H9 (cell line): ENCODE results near the gene ITGA7. TPM values are rescaled to one million over a fixed set of nuclear protein-coding genes. Genes with fewer than 3 reads are reported as not detected.

Experiments used
- DNase-seq: peaks from one replicate; pipeline ENCODE4 v3.0.0-alpha.2; 2017
- H2AFZ ChIP-seq: one replicate; pipeline ENCODE4 v1.6.1; 2013; ENCODE audit warnings: mild to moderate bottlenecking, low read length, control low read depth, moderate library complexity
- H2AK5ac ChIP-seq: 2 replicates; pipeline ENCODE4 v1.6.1; 2013; ENCODE audit warnings: low read length, control low read depth, mixed read lengths; ENCODE audit not compliant: insufficient read length
- H2BK120ac ChIP-seq: one replicate; pipeline ENCODE4 v1.6.1; 2013; ENCODE audit warnings: low read depth, mild to moderate bottlenecking, low read length, control low read depth, inconsistent platforms; ENCODE audit not compliant: poor library complexity, severe bottlenecking
- H2BK12ac ChIP-seq: 2 replicates; pipeline ENCODE4 v1.6.1; 2013; ENCODE audit warnings: low read length, control low read depth, mixed read lengths, low read depth; ENCODE audit not compliant: insufficient read length
- H2BK15ac ChIP-seq: 2 replicates; pipeline ENCODE4 v1.6.1; 2013; ENCODE audit warnings: low read depth, low read length, control low read depth
- H2BK20ac ChIP-seq: one replicate; pipeline ENCODE4 v1.6.1; 2013; ENCODE audit warnings: low read depth, mild to moderate bottlenecking, low read length, control low read depth, inconsistent platforms; ENCODE audit not compliant: poor library complexity, severe bottlenecking
- H2BK5ac ChIP-seq: 2 replicates; pipeline ENCODE4 v1.6.1; 2013; ENCODE audit warnings: low read length, control low read depth, mixed read lengths; ENCODE audit not compliant: insufficient read length
- H3K14ac ChIP-seq: 2 replicates; pipeline ENCODE4 v1.6.1; 2013; ENCODE audit warnings: low read length, control low read depth; ENCODE audit not compliant: insufficient read depth
- H3K18ac ChIP-seq: 2 replicates; pipeline ENCODE4 v1.6.1; 2013; ENCODE audit warnings: low read depth, mild to moderate bottlenecking, mixed read lengths, low read length, control low read depth; ENCODE audit not compliant: insufficient read length
- H3K23ac ChIP-seq: 2 replicates; pipeline ENCODE4 v1.6.1; 2013; ENCODE audit warnings: low read length, control low read depth, mixed read lengths, low read depth; ENCODE audit not compliant: insufficient read length
- H3K23me2 ChIP-seq: 2 replicates; pipeline ENCODE4 v1.6.1; 2013; ENCODE audit warnings: low read depth, mild to moderate bottlenecking, mixed read lengths, low read length, control low read depth; ENCODE audit not compliant: insufficient read length, poor library complexity, severe bottlenecking
- H3K27ac ChIP-seq: 2 replicates; pipeline ENCODE4 v1.5.1; 2013; ENCODE audit warnings: low read length, control low read depth, mixed read lengths, low read depth; ENCODE audit not compliant: insufficient read length
- H3K27me3 ChIP-seq: 2 replicates; pipeline ENCODE4 v1.6.1; 2013; ENCODE audit warnings: low read length, control low read depth, inconsistent platforms; ENCODE audit not compliant: insufficient read depth
- H3K4ac ChIP-seq: 2 replicates; pipeline ENCODE4 v1.6.1; 2013; ENCODE audit warnings: low read depth, mild to moderate bottlenecking, control low read depth, inconsistent platforms, low read length, moderate library complexity
- H3K4me1 ChIP-seq: 2 replicates; pipeline ENCODE4 v1.6.1; 2013; ENCODE audit warnings: low read length, control low read depth, inconsistent platforms; ENCODE audit not compliant: insufficient read depth
- H3K4me2 ChIP-seq: 2 replicates; pipeline ENCODE4 v1.6.1; 2013; ENCODE audit warnings: low read length, control low read depth, mixed read lengths; ENCODE audit not compliant: insufficient read length, insufficient read depth
- H3K56ac ChIP-seq: 2 replicates; pipeline ENCODE4 v1.6.1; 2013; ENCODE audit warnings: low read depth, mild to moderate bottlenecking, mixed read lengths, low read length, control low read depth; ENCODE audit not compliant: insufficient read length
- H3K79me1 ChIP-seq: 2 replicates; pipeline ENCODE4 v1.6.1; 2013; ENCODE audit warnings: low read depth, mild to moderate bottlenecking, moderate library complexity, low read length, control low read depth, inconsistent platforms; ENCODE audit not compliant: insufficient read depth, poor library complexity, severe bottlenecking
- H3K79me2 ChIP-seq: 2 replicates; pipeline ENCODE4 v1.6.1; 2013; ENCODE audit warnings: low read length, control low read depth, inconsistent platforms; ENCODE audit not compliant: insufficient read depth
- H3K9ac ChIP-seq: 2 replicates; pipeline ENCODE4 v1.6.1; 2013; ENCODE audit warnings: low read length, control low read depth, mixed read lengths; ENCODE audit not compliant: insufficient read length; ENCODE audit errors: extremely low read depth
- H3K9me3 ChIP-seq: one replicate; pipeline ENCODE4 v1.6.1; 2013; ENCODE audit warnings: low read depth, low read length, inconsistent platforms; ENCODE audit not compliant: control insufficient read depth
- H3T11ph ChIP-seq: one replicate; pipeline ENCODE4 v1.6.1; 2013; ENCODE audit warnings: mild to moderate bottlenecking, low read length, control low read depth, inconsistent platforms
- H4K20me1 ChIP-seq: one replicate; pipeline ENCODE4 v1.6.1; 2013; ENCODE audit not compliant: control insufficient read depth, insufficient read length, insufficient read depth
- H4K5ac ChIP-seq: 2 replicates; pipeline ENCODE4 v1.6.1; 2013; ENCODE audit warnings: low read depth, mild to moderate bottlenecking, mixed read lengths, low read length, control low read depth; ENCODE audit not compliant: insufficient read length
- H4K8ac ChIP-seq: replicated peaks from 2 replicates; pipeline ENCODE4 v1.6.1; 2013; ENCODE audit warnings: low read length, control low read depth, mixed read lengths, low read depth; ENCODE audit not compliant: insufficient read length
- H4K91ac ChIP-seq: 2 replicates; pipeline ENCODE4 v1.6.1; 2013; ENCODE audit warnings: low read depth, mild to moderate bottlenecking, moderate library complexity, mixed read lengths, low read length, control low read depth; ENCODE audit not compliant: insufficient read length
- H3K27ac Mint-ChIP-seq, 3 experiments: 2 replicates in 2 of 3; 3 replicates in 1 of 3; pipeline ENCODE4 v1.8.0; 2020 to 2021; ENCODE audit warnings: mixed read lengths in 3 of 3, mild to moderate bottlenecking in 1 of 3, moderate library complexity in 1 of 3
- H3K27me3 Mint-ChIP-seq: 2 replicates; pipeline ENCODE4 v1.8.0; 2021; ENCODE audit warnings: low read depth, mild to moderate bottlenecking, moderate library complexity, mixed read lengths
- H3K36me3 Mint-ChIP-seq, 3 experiments: 2 replicates in 2 of 3; 3 replicates in 1 of 3; pipeline ENCODE4 v1.8.0; 2020 to 2021; ENCODE audit warnings: low read depth in 3 of 3, mixed read lengths in 3 of 3; ENCODE audit not compliant: insufficient read depth in 1 of 3
- H3K4me1 Mint-ChIP-seq, 2 experiments: 2 replicates each; pipeline ENCODE4 v1.8.0; 2020; ENCODE audit warnings: mixed read lengths in 2 of 2
- H3K4me3 Mint-ChIP-seq, 2 experiments: 2 replicates in 1 of 2; 3 replicates in 1 of 2; pipeline ENCODE4 v1.8.0; 2020 to 2021; ENCODE audit warnings: mild to moderate bottlenecking in 2 of 2, mixed read lengths in 2 of 2, moderate library complexity in 1 of 2
- H3K9me3 Mint-ChIP-seq, 2 experiments: 2 replicates in 1 of 2; 3 replicates in 1 of 2; pipeline ENCODE4 v1.8.0; 2020; ENCODE audit warnings: mild to moderate bottlenecking in 2 of 2, mixed read lengths in 2 of 2, moderate library complexity in 1 of 2
- WGBS: extraction: QIAGEN DNeasy Blood & Tissue Kit; methylation state at CpG from one replicate; pipeline ENCODE4 v1.1.7; 2013; ENCODE audit warnings: missing lambda C conversion rate, low lambda C conversion rate, mixed read lengths; ENCODE audit not compliant: insufficient read length; ENCODE audit errors: extremely low coverage; 5-methylcytosine and 5-hydroxymethylcytosine counted together
- total RNA-seq: library from RNA; stranded (reverse); gene quantifications from 2 replicates; pipeline ENCODE4 v1.2.1, GENCODE V29; 2021
- TF ChIP-seq, protein P1 (sequence below): fragments of 200-600 bp; sonication (generic); conservative IDR thresholded peaks from 3 replicates; pipeline ENCODE4 v1.8.0; 2021; ENCODE audit warnings: antibody characterized with exemption, mild to moderate bottlenecking

Gene ITGA7
- total RNA-seq, 1 experiment from 2014 or later, result 119 TPM

DNA sequence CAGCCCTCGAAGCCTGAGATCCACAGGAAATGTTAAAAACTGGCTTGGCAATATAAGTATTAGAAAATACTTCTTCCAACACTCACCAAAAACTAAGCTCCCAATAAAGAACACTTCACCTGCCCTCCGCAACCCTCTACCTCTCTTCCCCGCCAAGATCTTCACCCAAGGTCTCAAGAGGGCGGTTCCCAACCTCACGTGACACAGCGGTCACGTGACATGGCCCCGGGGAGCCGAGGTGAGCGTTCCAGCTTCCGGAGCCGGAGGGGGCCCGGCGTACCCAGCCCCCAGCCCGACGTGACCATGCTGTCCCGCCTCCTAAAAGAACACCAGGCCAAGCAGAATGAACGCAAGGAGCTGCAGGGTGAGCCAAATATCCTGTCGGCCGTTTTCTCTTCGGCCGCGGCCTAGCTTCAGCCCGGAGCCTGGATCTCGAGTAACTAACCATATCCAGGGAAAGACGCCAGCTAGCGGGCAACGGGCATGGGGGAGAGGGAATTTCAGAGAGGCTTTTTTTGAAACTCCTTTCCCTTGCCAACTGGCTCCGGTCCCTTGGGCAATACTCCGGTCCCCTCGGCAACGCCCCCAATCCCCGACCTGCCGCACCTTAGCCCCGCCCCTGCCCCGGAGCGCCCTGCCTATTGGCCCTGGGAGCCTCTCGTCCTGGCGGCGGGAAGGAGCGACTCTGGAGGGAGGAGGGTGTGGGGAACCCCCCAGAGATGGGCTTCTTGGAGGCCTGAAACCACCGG lies 8.3 kb upstream of the ITGA7 start, which contains the start of gene BLOC1S1:
TSS of gene BLOC1S1 (plus strand) at position 214 of the 749 bp plus-strand sequence. CDS start at position 220, 6 bp downstream.
- Histone ChIP-seq H3K18ac (no peak within 1 kb of the TSS), H4K20me1 (no peaks in the 10 kb centered on the region), H3K79me2 (no peaks in the 10 kb centered on the region), H3K27ac (no peak within 1 kb of the TSS), H2BK15ac (no peak within 1 kb of the TSS), H2BK12ac (no peak within 1 kb of the TSS), H3T11ph (no peak within 1 kb of the TSS), H3K27me3 (no peaks in the 10 kb centered on the region; the same call in 1 of the 2 replicates), H3K14ac (no peak within 1 kb of the TSS), H2AK5ac (no peak within 1 kb of the TSS), H2BK20ac (no peak within 1 kb of the TSS), H3K79me1 (no peaks in the 10 kb centered on the region), H3K23ac (no peak within 1 kb of the TSS), H3K4me1 (peaks cover 13% of the 10 kb centered on the region; the same call in 1 of the 2 replicates), H2BK5ac (no peak within 1 kb of the TSS), H2AFZ (no peak within 1 kb of the TSS), H4K91ac (no peak within 1 kb of the TSS), H4K8ac (no peak within 1 kb of the TSS), H2BK120ac (no peak within 1 kb of the TSS), H3K23me2 (peaks cover 9% of the 10 kb centered on the region), H3K9ac (peak within 1 kb of the TSS; percentile 61), H3K4ac (no peak within 1 kb of the TSS), H3K4me2 (peak within 1 kb of the TSS; percentile 71), H3K56ac (no peak within 1 kb of the TSS), H3K9me3 (no peaks in the 10 kb centered on the region), H4K5ac (no peak within 1 kb of the TSS)
- DNase-seq, result peak; percentile 96
- H3K36me3 Mint-ChIP-seq, result peaks cover 0 to 8% (median 0%) of the 10 kb centered on the region in 3 experiments; a peak in 2 of 7 replicates
- H3K9me3 Mint-ChIP-seq, result peaks cover 0 to 3% of the 10 kb centered on the region in 2 experiments; a peak in 3 of 5 replicates
- H3K4me3 Mint-ChIP-seq, result peak within 1 kb of the TSS; percentile 90 to 91
- WGBS, result no CpG with 5 or more reads among the region's 42 CpGs
- peaks cover 21% of the 10 kb centered on the region for H3K27me3 Mint-ChIP-seq
- peaks cover 35 to 41% of the 10 kb centered on the region in 2 experiments for H3K4me1 Mint-ChIP-seq
- TF ChIP-seq, protein P1, sequence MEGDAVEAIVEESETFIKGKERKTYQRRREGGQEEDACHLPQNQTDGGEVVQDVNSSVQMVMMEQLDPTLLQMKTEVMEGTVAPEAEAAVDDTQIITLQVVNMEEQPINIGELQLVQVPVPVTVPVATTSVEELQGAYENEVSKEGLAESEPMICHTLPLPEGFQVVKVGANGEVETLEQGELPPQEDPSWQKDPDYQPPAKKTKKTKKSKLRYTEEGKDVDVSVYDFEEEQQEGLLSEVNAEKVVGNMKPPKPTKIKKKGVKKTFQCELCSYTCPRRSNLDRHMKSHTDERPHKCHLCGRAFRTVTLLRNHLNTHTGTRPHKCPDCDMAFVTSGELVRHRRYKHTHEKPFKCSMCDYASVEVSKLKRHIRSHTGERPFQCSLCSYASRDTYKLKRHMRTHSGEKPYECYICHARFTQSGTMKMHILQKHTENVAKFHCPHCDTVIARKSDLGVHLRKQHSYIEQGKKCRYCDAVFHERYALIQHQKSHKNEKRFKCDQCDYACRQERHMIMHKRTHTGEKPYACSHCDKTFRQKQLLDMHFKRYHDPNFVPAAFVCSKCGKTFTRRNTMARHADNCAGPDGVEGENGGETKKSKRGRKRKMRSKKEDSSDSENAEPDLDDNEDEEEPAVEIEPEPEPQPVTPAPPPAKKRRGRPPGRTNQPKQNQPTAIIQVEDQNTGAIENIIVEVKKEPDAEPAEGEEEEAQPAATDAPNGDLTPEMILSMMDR, result no peak
- H3K27ac Mint-ChIP-seq, result peak within 1 kb of the TSS; percentile 70 to 96 (median 95); a peak in 6 of 7 replicates
